IPS DF 6.9 (cell line): ENCODE data around the gene DGCR8.

Source experiments
- DNase-seq: peaks from one replicate; pipeline ENCODE4 v3.0.0-alpha.2; 2013; ENCODE audit warnings: low read depth, low spot score
- H3K27ac ChIP-seq: one replicate; pipeline ENCODE4 v1.5.1; 2013; ENCODE audit warnings: low read length, control low read depth
- H3K27me3 ChIP-seq: 2 replicates; pipeline ENCODE4 v1.6.1; 2013; ENCODE audit warnings: mild to moderate bottlenecking, low read length; ENCODE audit not compliant: control insufficient read depth, insufficient read depth
- H3K36me3 ChIP-seq: 2 replicates; pipeline ENCODE4 v1.6.1; 2013; ENCODE audit warnings: low read length; ENCODE audit not compliant: control insufficient read depth, insufficient read depth
- H3K4me1 ChIP-seq: 2 replicates; pipeline ENCODE4 v1.6.1; 2013; ENCODE audit warnings: low read length; ENCODE audit not compliant: control insufficient read depth, insufficient read depth
- H3K4me3 ChIP-seq: 2 replicates; pipeline ENCODE4 v1.5.1; 2013; ENCODE audit warnings: mild to moderate bottlenecking, low read length
- H3K9me3 ChIP-seq: 2 replicates; pipeline ENCODE4 v1.6.1; 2013; ENCODE audit warnings: low read length, inconsistent platforms; ENCODE audit not compliant: control insufficient read depth, insufficient read depth
- WGBS: extraction: QIAGEN DNeasy Blood & Tissue Kit; methylation state at CpG from one replicate; pipeline ENCODE4 v1.1.7; 2013; ENCODE audit warnings: mixed read lengths, missing lambda C conversion rate; ENCODE audit not compliant: insufficient read length, insufficient coverage; 5-methylcytosine and 5-hydroxymethylcytosine counted together

DGCR8 gene

DNA sequence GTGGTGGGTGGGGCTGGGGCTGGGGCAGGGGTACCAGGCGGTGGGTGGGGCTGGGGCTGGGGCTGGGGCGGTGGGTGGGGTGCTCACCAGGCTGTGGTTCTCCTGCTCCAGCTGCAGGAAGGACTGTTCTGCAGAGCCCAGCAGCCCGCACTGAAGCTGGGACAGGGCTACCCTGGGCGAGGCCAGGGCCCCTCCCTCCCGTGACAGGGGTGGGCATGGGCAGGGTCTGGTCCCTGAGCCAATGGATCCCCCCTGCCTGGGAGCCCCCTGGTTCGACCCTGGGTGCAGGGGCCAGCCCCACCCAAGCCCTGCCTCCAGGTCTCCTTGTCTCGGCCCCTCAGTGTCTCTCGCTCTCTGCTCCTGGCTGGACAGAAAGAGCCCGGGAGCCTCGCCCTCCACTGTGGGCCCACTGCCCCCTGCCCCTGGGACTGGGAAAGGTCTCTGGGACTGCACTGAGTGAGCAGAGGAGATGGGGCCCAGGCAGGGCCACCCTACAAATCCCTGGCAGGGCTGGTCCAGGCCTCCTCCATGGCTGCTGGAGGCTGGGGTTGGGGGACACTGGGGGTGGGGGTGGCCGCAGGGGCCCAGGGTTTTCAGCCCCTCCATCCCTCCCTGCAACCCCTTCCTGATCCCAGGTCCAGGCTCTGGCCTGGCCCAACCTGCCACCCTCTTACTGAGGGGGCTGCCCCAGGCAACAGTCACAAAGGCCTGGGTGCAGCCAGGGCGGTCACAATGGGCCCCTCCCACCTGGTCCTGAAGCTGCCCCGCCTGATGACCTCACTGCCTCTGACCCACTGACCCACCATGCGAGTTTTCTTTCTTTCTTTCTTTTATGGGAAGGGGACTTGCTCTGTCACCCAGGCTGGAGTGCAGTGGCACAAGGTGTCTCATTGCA is 70.6 kb downstream of the DGCR8 start, which contains the start of gene CCDC188:
CCDC188 (minus strand) TSS at position 675 of the 895 bp plus-strand sequence; CDS start at position 606, 69 bp downstream.
- no peak for DNase-seq
- Histone ChIP-seq H3K4me3 (no peak within 1 kb of the TSS), H3K4me1 (no peaks in the 10 kb centered on the region; the same call in 1 of the 2 replicates), H3K36me3 (no peaks in the 10 kb centered on the region), H3K9me3 (no peaks in the 10 kb centered on the region), H3K27me3 (no peaks in the 10 kb centered on the region), H3K27ac (no peak within 1 kb of the TSS)
- no CpG with 5 or more reads among the region's 14 CpGs for WGBS

DNA sequence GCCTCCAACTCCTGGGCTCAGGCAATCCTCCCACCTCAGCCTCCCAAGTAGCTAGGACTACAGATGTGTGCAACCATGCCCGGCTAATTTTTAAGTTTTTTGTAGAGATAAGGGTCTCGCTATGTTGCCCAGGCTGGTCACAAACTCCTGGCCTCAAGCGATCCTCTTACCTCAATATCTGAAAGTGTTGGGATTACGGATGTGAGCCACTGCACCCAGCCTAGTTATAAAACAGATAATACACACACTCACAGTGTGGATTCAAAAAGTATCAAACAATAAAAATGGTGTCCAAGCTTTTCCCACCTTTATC is 71.2 kb downstream of the DGCR8 start:
- no peak overlapping the region for H3K27ac ChIP-seq
- H3K4me3 ChIP-seq: no peak overlapping the region
- no CpG with 5 or more reads among the region's 4 CpGs for WGBS
- no peaks in the 10 kb centered on the region; the same call in 1 of the 2 replicates for H3K4me1 ChIP-seq
- no peaks in the 10 kb centered on the region for H3K36me3 ChIP-seq
- no peak for DNase-seq
- H3K9me3 ChIP-seq: no peaks in the 10 kb centered on the region
- no peaks in the 10 kb centered on the region for H3K27me3 ChIP-seq

DNA sequence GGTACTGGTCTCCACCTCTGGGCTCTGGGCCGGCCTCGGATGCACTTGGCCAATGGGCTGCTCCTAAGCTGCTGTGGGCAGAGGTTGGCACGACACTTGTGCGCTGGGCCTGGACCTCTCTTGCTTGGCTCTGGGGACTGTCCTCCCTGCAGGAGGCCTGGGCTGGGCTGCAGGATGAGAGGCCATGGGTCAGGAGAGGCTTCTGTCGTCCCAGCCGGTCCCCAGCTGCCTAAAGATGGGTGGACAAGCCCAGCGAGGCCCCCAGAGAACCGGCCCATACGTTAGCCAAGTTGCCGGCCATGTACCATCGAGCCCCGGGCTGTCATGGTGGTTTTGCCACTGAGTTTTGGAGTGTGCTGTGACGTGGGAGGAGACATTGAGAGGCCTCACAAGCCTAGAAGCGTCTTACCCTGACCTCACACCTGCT is 72.4 kb downstream of the DGCR8 start:
- Histone ChIP-seq H3K4me3 (no peak overlapping the region), H3K9me3 (no peaks in the 10 kb centered on the region), H3K36me3 (no peaks in the 10 kb centered on the region), H3K27me3 (no peaks in the 10 kb centered on the region), H3K4me1 (no peaks in the 10 kb centered on the region), H3K27ac (no peak overlapping the region)
- no CpG with 5 or more reads among the region's 14 CpGs for WGBS
- DNase-seq: no peak

DNA sequence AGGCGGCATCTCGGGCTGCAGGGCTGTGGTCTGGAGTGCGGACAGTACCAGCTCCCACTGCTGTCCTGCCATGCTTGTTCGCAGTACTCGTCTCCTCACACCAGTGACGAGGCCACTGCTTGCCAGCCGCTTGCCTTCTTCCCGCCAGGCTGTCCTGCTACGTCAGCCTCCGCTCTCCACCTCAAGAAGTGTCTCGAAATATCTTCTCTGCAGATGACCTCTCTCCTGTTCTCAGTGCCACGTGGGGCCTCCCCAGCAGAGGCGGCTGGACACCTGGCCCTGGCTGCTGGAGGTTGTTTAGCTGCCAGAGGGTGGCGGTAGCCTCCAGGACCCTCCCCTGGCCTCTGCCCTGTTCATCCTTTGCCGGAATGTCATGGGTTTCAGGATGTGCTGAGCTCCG is 73.9 kb downstream of the DGCR8 start:
- WGBS: no CpG with 5 or more reads among the region's 16 CpGs
- no peaks in the 10 kb centered on the region for H3K9me3 ChIP-seq
- no peak overlapping the region for H3K4me3 ChIP-seq
- DNase-seq: no peak
- H3K27ac ChIP-seq: no peak overlapping the region
- H3K36me3 ChIP-seq: no peaks in the 10 kb centered on the region
- no peaks in the 10 kb centered on the region for H3K4me1 ChIP-seq
- no peaks in the 10 kb centered on the region for H3K27me3 ChIP-seq

DNA sequence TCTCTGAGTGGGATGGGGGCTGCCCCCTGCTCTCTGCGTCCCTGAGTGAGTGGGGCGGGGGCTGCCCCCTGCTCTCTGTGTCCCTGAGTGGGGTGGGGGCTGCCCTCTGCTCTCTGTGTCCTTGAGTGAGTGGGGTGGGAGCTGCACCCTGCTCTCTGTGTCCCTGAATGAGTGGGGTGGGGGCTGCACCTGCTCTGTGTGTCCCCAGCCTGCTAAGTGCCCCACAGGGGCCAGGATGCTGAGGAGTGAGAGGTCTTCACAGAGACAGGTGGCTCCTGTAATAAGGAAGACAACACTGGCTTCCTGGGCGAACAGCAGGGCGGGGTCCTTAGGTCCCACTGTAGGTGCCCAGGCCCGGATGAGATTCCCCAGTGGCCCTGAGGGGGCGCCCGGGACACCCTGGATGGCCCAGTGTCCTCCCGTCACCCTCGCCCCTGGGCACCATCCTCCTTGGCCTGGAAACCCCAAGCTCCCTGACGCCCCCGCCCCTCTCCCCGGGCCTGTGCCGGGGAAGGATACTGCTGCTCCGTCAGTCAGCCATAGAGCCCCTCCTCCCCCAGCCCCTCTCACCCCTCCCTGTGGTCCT is 74.7 kb downstream of the DGCR8 start:
- Histone ChIP-seq H3K9me3 (no peaks in the 10 kb centered on the region), H3K36me3 (no peaks in the 10 kb centered on the region), H3K4me1 (no peaks in the 10 kb centered on the region), H3K27ac (no peak overlapping the region), H3K27me3 (no peaks in the 10 kb centered on the region), H3K4me3 (no peak overlapping the region)
- WGBS: no CpG with 5 or more reads among the region's 14 CpGs
- DNase-seq: no peak

DNA sequence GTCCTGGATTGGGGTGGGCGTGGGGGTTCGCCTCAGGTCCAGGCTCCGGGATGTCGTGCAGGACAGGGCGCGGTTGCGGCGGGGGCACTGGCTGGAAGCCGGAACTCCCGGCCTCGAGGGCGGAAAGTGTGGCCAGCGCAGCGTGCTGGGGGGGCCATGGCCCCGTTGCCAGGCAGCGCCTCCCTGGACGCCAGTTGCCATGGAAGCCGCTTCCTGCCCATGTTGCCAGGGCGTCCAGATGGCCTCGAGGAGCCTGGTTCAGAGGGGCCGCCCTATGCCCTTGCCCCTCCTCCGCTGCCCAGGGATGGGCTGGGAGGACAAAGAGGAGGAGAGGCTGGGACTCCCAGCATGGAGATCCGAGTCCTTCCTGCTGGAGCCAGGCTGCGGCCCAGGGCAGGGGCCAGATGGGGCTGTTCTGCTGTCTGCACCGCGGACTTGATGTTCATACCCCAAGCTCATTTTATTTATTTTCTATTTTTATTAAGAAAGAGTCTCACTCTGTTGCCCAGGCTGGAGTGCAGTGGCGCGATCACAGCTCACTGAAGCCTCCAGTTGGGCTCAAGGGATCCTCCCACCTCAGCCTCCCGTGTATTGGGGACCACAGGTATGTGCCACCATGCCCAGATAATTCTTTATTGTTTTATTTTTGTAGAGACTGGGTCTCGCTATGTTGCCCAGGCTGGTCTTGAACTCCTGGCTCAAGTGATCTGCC is 75.4 kb downstream of the DGCR8 start:
- no peak for DNase-seq
- no peaks in the 10 kb centered on the region for H3K4me1 ChIP-seq
- H3K4me3 ChIP-seq: no peak overlapping the region
- WGBS: no CpG with 5 or more reads among the region's 30 CpGs
- H3K27me3 ChIP-seq: no peaks in the 10 kb centered on the region
- H3K27ac ChIP-seq: no peak overlapping the region
- H3K36me3 ChIP-seq: no peaks in the 10 kb centered on the region
- H3K9me3 ChIP-seq: no peaks in the 10 kb centered on the region

DNA sequence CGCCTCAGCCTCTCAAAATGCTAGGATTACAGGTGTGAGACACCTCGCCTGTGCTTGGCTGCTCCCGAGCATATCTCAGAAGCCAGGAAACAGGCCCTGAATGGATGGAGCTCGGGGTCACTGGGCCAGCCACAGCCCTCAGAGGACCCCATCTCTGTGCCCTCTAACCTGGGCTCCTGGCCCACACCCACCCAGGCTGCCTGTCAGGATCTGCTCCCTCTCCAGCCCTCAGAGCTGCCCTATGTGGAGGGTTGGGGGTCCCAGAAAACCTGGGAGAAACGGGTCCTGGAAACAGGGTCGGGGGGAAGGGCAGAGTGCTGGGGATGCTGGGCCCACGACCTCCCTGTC is 76.0 kb downstream of the DGCR8 start:
- no CpG with 5 or more reads among the region's 7 CpGs for WGBS
- Histone ChIP-seq H3K4me1 (no peaks in the 10 kb centered on the region), H3K27ac (no peak overlapping the region), H3K27me3 (no peaks in the 10 kb centered on the region), H3K36me3 (no peaks in the 10 kb centered on the region), H3K4me3 (no peak overlapping the region), H3K9me3 (no peaks in the 10 kb centered on the region)
- no peak for DNase-seq

DNA sequence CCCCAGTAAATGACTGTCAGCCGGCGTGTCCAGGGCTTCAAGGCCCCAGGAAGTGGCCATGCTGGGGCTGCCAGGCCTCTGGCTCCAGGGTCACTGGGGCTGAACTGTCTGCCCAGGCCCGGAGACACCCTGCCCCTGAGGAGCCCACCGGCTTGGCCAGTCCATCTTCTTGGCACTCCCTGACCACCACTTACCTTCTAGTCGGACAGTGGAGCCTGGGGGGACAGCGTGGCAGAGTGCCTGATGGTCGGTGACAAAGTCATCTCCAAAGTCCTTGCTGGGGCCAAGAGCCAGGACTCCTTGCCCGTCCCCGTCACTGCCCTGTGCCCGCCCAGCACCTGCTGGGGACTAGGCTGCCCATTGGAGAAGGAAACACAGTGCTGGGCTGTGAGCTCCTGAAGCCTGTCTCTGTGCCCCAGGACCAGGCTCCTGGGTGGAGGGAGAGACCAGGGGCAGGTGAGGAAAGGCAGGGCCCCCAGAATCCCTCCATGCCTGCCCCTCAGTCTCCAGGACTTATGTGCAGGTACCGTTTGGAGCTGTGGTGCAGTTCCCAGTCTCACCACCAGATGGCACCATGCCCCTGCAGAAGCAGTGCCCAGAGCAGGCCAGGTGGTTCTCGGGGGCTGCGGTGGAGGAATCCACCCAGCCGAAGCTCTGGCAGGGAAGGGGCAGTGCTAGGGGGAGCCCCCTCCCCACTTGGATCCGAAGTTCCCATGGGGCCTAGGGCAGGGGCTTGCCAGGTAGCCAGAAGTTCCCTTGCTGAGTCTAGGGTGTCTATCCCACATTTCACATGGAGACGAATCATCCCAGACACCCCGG is 76.8 kb downstream of the DGCR8 start:
- H3K36me3 ChIP-seq: no peaks in the 10 kb centered on the region
- H3K27me3 ChIP-seq: no peaks in the 10 kb centered on the region
- no peak overlapping the region for H3K27ac ChIP-seq
- H3K4me1 ChIP-seq: no peaks in the 10 kb centered on the region
- no peaks in the 10 kb centered on the region for H3K9me3 ChIP-seq
- H3K4me3 ChIP-seq: no peak overlapping the region
- DNase-seq: peak; percentile 73
- WGBS: no CpG with 5 or more reads among the region's 17 CpGs

DNA sequence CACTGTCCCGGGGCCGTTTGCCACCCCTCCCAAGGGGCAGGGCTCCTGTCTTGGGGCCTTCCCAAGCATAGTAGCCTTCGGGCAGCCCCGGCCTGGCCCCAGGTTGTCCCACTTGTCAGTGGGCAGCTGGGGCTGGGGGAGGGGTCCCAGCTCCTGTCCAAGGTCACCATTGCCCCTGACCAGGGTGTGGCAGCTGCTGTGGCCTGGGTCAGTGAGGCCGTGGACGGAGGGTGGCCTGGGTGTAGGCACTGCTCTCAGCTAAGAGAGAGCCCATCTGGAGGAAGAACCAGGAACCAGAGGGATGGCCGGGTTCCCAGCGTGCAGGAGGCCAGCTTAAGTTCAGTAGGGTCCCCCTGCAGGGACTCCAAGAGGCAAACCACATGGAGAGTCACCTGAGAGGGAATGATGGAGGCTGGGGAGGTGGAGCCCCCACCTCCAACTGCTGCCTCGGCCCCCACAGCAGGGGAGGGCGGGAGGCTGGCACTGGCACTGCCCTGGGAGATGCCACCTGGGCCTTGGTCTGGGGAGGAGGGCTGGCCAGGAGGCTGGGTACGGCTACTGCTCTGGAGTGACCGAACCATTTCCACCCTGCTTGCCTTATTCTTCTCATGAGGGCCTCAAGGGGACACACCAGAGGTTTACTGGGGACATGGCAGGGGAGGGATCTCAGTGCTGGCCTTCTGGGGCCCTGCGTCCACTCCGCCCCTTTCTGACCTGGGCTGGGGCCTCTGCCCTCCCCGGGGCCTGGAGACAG is 77.6 kb downstream of the DGCR8 start:
- no peak for DNase-seq
- H3K27ac ChIP-seq: no peak overlapping the region
- H3K27me3 ChIP-seq: no peaks in the 10 kb centered on the region
- WGBS: no CpG with 5 or more reads among the region's 15 CpGs
- H3K36me3 ChIP-seq: no peaks in the 10 kb centered on the region
- H3K9me3 ChIP-seq: no peaks in the 10 kb centered on the region
- no peaks in the 10 kb centered on the region for H3K4me1 ChIP-seq
- no peak overlapping the region for H3K4me3 ChIP-seq
